Nephron (organoid): ENCODE measurements around the gene SLC29A3.

Source experiments
- H3K27ac Mint-ChIP-seq, 3 experiments: 2 replicates each; pipeline ENCODE4 v1.8.0; 2020; ENCODE audit warnings: mixed read lengths in 3 of 3, mild to moderate bottlenecking in 2 of 3, moderate library complexity in 1 of 3
- H3K27me3 Mint-ChIP-seq: 2 replicates; pipeline ENCODE4 v1.8.0; 2021; ENCODE audit warnings: low read depth, mild to moderate bottlenecking, moderate library complexity, mixed read lengths
- H3K36me3 Mint-ChIP-seq: 2 replicates; pipeline ENCODE4 v1.8.0; 2020; ENCODE audit warnings: low read depth, mixed read lengths
- H3K4me1 Mint-ChIP-seq: 2 replicates; pipeline ENCODE4 v1.8.0; 2020; ENCODE audit warnings: mixed read lengths
- H3K4me3 Mint-ChIP-seq, 3 experiments: 2 replicates each; pipeline ENCODE4 v1.8.0; 2020; ENCODE audit warnings: mild to moderate bottlenecking in 3 of 3, mixed read lengths in 3 of 3, moderate library complexity in 2 of 3
- H3K9me3 Mint-ChIP-seq: 2 replicates; pipeline ENCODE4 v1.8.0; 2020; ENCODE audit warnings: mixed read lengths
- CTCF ChIP-seq, 3 experiments: fragments of 200-600 bp; sonication (generic); IDR thresholded peaks; one replicate each; pipeline ENCODE4 v1.5.0; 2021; ENCODE audit warnings: antibody characterized with exemption in 3 of 3; ENCODE audit not compliant: unreplicated experiment in 3 of 3

SLC29A3 gene

GRCh38 chr10:71287456-71287855, 31.6 kb upstream of the SLC29A3 start:
- no peak overlapping the region for H3K4me3 Mint-ChIP-seq
- peaks cover 9% of the 10 kb centered on the region for H3K4me1 Mint-ChIP-seq
- no peak for TF ChIP-seq CTCF (IDR thresholded peaks at IDR 0.05; ENCODE audit: unreplicated experiment in 3 of 3)

GRCh38 chr10:71288461-71288860, 30.6 kb upstream of the SLC29A3 start:
- Mint-ChIP-seq H3K27ac (no peak overlapping the region), H3K4me1 (peaks cover 9% of the 10 kb centered on the region), H3K36me3 (peaks cover 53% of the 10 kb centered on the region), H3K4me3 (no peak overlapping the region), H3K27me3 (no peaks in the 10 kb centered on the region), H3K9me3 (no peaks in the 10 kb centered on the region)
- TF ChIP-seq CTCF (IDR thresholded peaks at IDR 0.05; ENCODE audit: unreplicated experiment in 3 of 3): no peak

More at GRCh38 chr10:71287456-71287855, 31.6 kb upstream of the SLC29A3 start:
- no peaks in the 10 kb centered on the region for H3K27me3 Mint-ChIP-seq
- H3K27ac Mint-ChIP-seq: no peak overlapping the region
- H3K36me3 Mint-ChIP-seq: peaks cover 51% of the 10 kb centered on the region
- no peaks in the 10 kb centered on the region for H3K9me3 Mint-ChIP-seq

GRCh38 chr10:71289421-71290130, 29.5 kb upstream of the SLC29A3 start:
- Mint-ChIP-seq H3K4me3 (no peak overlapping the region), H3K27me3 (peaks cover 3% of the 10 kb centered on the region), H3K4me1 (peaks cover under 1% of the 10 kb centered on the region), H3K36me3 (peaks cover 51% of the 10 kb centered on the region), H3K27ac (no peak overlapping the region), H3K9me3 (no peaks in the 10 kb centered on the region)
- no peak for TF ChIP-seq CTCF (IDR thresholded peaks at IDR 0.05; ENCODE audit: unreplicated experiment in 3 of 3)

- H3K4me3 Mint-ChIP-seq: no peak overlapping the region
- H3K9me3 Mint-ChIP-seq: no peaks in the 10 kb centered on the region
- peaks cover 3% of the 10 kb centered on the region for H3K27me3 Mint-ChIP-seq
- TF ChIP-seq CTCF (IDR thresholded peaks at IDR 0.05; ENCODE audit: unreplicated experiment in 3 of 3): no peak
- H3K4me1 Mint-ChIP-seq: no peaks in the 10 kb centered on the region
- no peak overlapping the region for H3K27ac Mint-ChIP-seq
- H3K36me3 Mint-ChIP-seq: peaks cover 54% of the 10 kb centered on the region
Measured at GRCh38 chr10:71290331-71290730, 28.7 kb upstream of the SLC29A3 start.

- Mint-ChIP-seq H3K36me3 (peaks cover 55% of the 10 kb centered on the region), H3K4me1 (no peaks in the 10 kb centered on the region), H3K27ac (no peak overlapping the region), H3K27me3 (peaks cover 3% of the 10 kb centered on the region), H3K9me3 (no peaks in the 10 kb centered on the region), H3K4me3 (no peak overlapping the region)
- no peak for TF ChIP-seq CTCF (IDR thresholded peaks at IDR 0.05; ENCODE audit: unreplicated experiment in 3 of 3)
Measured at GRCh38 chr10:71290806-71291527, 28.1 kb upstream of the SLC29A3 start.
